Measurements from ENCODE around the gene FAM25G.

The FAM25G gene

GRCh38 chr10:47449102-47449978, 42.2 kb downstream of the FAM25G start:
- DNase-seq (ENCODE audit: low spot score) = no peak

GRCh38 chr10:47447705-47448104, 43.8 kb downstream of the FAM25G start:
- no peak for DNase-seq (ENCODE audit: low spot score)

GRCh38 chr10:47447209-47447608, 44.3 kb downstream of the FAM25G start:
- no peak for DNase-seq (ENCODE audit: low spot score)

- no peak for DNase-seq (ENCODE audit: low spot score)
Observed at GRCh38 chr10:47445720-47446119, 45.8 kb downstream of the FAM25G start.

GRCh38 chr10:47444047-47444446, 47.5 kb downstream of the FAM25G start:
- no peak for DNase-seq (ENCODE audit: low spot score)

- DNase-seq (ENCODE audit: low spot score) = no peak
Observed at GRCh38 chr10:47443145-47443544, 48.4 kb downstream of the FAM25G start.

GRCh38 chr10:47442351-47442750, 49.1 kb downstream of the FAM25G start:
- no peak for DNase-seq (ENCODE audit: low spot score)

GRCh38 chr10:47441938-47442337, 49.6 kb downstream of the FAM25G start:
- DNase-seq (ENCODE audit: low spot score) = no peak

- DNase-seq (ENCODE audit: low spot score) = no peak
Observed at GRCh38 chr10:47440207-47440606, 51.3 kb downstream of the FAM25G start.

- DNase-seq (ENCODE audit: low spot score) = peak; percentile 60
Observed at GRCh38 chr10:47438857-47439474, 52.5 kb downstream of the FAM25G start.
